ENCODE data around the gene GDF2.
A peak's percentile ranks its signal among the peaks of the same experiment; 100 is the strongest.

GDF2 gene

DNA sequence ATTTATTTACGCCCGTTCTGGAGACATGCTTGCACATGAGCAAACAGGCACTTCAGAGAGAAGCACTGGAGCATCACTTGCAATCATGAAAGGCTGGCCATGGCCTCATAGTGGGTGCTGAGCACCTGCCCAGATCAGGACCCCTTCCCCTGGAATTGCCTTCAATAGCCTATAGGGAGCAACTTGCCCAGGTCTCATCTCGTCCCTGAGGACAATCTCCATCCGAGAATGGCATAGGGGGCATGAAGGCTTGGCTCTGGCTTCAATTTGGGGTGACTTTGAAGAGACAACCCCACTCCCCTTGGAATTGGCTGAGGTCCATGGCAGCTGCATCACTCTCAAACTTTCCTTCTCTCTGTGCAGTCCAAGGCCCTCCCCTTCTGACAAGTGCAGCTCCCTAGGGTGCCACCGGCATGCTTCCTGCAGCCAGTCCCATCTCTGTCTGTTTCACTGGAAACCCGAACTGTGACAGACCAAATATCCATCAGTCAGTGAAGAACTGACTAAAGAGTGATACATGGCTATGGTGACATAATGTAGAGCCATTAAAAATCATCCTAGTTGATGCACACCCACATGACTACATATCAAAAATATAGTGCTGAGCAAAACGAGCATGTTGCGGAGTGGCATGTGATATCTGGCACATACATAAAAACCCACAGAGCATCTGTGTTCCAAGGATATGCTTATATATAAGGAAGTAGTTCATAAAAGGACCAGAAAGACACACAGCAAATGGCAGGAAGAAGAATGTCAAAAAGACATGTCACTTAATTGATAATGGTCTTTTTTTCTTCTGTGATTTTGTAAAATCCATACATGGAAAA lies 12.4 kb downstream of the GDF2 start:
- DNase-seq = no peak

DNA sequence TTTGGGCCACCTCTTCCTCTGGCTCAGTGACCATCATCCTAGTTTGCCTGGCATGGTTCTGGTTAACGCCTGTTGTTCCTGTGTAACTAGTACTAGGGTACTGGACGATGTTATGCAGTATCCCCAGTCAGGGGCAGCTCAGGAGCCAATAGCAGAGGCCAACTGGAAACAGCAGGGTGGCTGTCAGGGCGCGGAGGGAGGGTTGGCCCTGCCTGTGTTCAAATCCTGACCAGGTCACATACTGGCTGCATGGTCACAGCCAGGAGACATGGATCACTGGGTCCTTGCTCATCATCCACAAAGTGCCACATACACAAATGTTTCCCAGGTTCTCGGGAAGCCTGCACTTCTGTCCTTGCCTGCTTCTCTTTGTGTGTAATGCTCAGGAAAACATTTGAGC lies 13.7 kb downstream of the GDF2 start:
- no peak for DNase-seq

GRCh38 chr10:47336387-47337134 lies 14.3 kb downstream of the GDF2 start:
- no peak for DNase-seq

DNA sequence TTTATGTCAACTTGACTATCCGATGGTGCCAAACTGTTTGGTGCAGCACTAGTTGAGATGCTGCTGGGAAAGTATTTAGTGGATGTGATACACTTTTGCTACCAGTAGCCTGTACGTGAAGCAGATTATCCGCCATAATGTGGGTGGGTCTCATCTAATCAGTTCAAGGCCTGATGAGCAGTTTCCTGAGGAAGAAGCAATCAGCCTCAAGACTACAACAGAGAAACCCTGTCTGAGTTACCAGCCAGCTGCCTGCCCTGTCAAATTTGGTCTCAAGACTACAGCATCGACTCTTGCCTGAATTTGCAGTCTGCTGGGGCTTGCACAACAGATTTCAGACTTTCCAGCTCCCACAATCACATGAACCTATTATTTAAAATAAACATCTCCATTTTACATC lies 15.1 kb downstream of the GDF2 start:
- DNase-seq = no peak

GRCh38 chr10:47339186-47339735 lies 17.0 kb downstream of the GDF2 start:
- DNase-seq = no peak

GRCh38 chr10:47339759-47340607 lies 17.7 kb downstream of the GDF2 start:
- no peak for DNase-seq

DNA sequence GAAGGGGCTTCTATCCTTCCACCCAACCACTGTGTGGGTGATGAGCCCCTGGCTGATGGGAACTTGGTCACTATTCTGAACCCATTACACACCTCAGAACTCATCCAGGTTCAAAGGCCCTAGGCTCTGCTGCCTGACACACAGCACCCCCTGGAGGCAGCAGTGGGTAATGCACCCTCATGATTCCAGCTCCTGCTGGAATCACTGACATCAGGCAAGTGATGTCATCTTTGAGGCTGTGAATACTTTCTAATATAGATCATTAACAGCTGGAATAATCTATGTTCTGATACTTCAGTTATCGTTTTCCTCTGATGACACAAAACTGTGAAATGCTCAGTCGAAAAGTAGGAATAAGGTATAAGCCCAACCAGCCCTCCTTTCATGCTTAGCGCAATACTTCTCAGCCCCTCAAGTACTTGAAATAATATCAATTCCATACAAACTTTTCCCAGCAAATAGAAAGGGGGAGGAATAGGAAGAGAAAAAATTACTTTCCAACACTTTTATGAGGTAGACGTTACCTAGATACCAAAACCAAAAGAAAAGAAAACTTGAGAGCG lies 18.4 kb downstream of the GDF2 start:
- DNase-seq = peak; percentile 79 to 83

- no peak for DNase-seq
Observed at GRCh38 chr10:47344996-47345870, 23.0 kb downstream of the GDF2 start.

- no peak for DNase-seq
Observed at GRCh38 chr10:47346581-47347302, 24.5 kb downstream of the GDF2 start.

DNA sequence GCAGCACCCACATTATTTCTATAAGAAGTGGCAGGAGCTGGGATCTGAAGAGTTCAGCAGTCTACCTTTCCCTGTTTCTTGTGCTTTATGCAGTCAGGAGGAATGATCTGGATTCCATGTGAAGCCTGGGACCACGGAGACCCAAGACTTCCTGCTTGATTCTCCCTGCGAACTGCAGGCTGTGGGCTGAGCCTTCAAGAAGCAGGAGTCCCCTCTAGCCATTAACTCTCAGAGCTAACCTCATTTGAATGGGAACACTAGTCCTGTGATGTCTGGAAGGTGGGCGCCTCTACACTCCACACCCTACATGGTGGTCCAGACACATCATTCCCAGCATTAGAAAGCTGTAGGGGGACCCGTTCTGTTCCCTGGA lies 25.0 kb downstream of the GDF2 start:
- DNase-seq = no peak

- DNase-seq = no peak
Observed at GRCh38 chr10:47348138-47348651, 25.9 kb downstream of the GDF2 start, which contains the start of gene RBP3. Gene RBP3 (plus strand): TSS chr10:47348363. CDS start chr10:47348485, 122 bp downstream.

GRCh38 chr10:47348661-47349470 lies 26.6 kb downstream of the GDF2 start:
- DNase-seq = no peak

- DNase-seq = no peak
Observed at GRCh38 chr10:47349516-47349915, 27.3 kb downstream of the GDF2 start.

- no peak for DNase-seq
Observed at GRCh38 chr10:47349941-47350371, 27.7 kb downstream of the GDF2 start.

DNA sequence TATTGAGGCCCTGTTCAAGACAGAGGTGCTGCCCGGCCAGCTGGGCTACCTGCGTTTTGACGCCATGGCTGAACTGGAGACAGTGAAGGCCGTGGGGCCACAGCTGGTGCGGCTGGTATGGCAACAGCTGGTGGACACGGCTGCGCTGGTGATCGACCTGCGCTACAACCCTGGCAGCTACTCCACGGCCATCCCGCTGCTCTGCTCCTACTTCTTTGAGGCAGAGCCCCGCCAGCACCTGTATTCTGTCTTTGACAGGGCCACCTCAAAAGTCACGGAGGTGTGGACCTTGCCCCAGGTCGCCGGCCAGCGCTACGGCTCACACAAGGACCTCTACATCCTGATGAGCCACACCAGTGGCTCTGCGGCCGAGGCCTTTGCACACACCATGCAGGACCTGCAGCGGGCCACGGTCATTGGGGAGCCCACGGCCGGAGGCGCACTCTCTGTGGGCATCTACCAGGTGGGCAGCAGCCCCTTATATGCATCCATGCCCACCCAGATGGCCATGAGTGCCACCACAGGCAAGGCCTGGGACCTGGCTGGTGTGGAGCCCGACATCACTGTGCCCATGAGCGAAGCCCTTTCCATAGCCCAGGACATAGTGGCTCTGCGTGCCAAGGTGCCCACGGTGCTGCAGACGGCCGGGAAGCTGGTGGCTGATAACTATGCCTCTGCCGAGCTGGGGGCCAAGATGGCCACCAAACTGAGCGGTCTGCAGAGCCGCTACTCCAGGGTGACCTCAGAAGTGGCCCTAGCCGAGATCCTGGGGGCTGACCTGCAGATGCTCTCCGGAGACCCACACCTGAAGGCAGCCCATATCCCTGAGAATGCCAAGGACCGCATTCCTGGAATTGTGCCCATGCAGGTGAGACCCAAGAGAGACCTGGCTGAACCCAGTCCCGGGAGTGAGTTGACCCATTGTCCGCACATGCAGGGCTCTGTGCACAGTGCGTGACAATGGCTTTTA lies 28.7 kb downstream of the GDF2 start:
- DNase-seq = no peak

GRCh38 chr10:47351899-47352815 lies 29.9 kb downstream of the GDF2 start:
- DNase-seq = no peak

DNA sequence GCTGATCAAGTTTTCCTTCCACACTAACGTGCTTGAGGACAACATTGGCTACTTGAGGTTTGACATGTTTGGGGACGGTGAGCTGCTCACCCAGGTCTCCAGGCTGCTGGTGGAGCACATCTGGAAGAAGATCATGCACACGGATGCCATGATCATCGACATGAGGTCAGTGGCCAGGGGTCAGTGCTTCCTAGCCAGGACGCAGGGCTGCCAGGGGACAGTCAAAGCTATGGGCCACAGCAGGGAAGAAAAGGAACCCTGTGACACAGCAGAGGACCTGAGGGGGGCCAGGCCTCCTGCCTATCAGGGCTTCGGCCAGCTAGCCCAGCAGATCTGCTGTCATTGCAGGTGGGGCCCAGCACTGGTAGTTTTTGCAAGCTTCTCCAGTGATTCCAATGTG lies 31.1 kb downstream of the GDF2 start:
- no peak for DNase-seq

Data from activated T-cell treated with anti-CD3 and anti-CD28 coated beads, Interleukin-2, amount 50 U/mL, for 48 hours (primary cell).